Transverse colon (tissue), 4 donors: ENCODE measurements around the gene ARHGAP8. TPM values are rescaled to one million over a fixed set of nuclear protein-coding genes. Genes with fewer than 3 reads are reported as not detected.
"Not testable (repeated sequence)": the region's sequence is repeated elsewhere in the genome, so short reads cannot be mapped to it uniquely, and the experiment has no call there.

Experiments
- DNase-seq: peaks from one replicate; pipeline ENCODE4 v3.0.0-alpha.2; 2019
- H3K27ac ChIP-seq, 4 donors: fragments of 200-600 bp; sonication (generic); 2 replicates each; pipeline ENCODE4 v1.5.1; 2016 to 2018; ENCODE audit warnings: inconsistent platforms in 4 of 4
- H3K27me3 ChIP-seq: fragments of 200-600 bp; sonication (generic); 2 replicates; pipeline ENCODE4 v1.5.1; 2017; ENCODE audit warnings: inconsistent platforms
- H3K36me3 ChIP-seq, 4 donors: fragments of 200-600 bp; sonication (generic); 2 replicates each; pipeline ENCODE4 v1.5.1; 2017 to 2019; ENCODE audit warnings: inconsistent platforms in 4 of 4
- H3K4me1 ChIP-seq, 4 donors: fragments of 200-600 bp; sonication (generic); 2 replicates each; pipeline ENCODE4 v1.5.1; 2017 to 2020; ENCODE audit warnings: inconsistent platforms in 4 of 4
- H3K4me3 ChIP-seq, 4 donors: fragments of 200-600 bp; sonication (generic); 1 replicate in 1 of 4; 2 replicates in 3 of 4; pipeline versions ENCODE4 v1.5.1 to v1.6.1; 2017 to 2019; ENCODE audit warnings: inconsistent platforms in 4 of 4
- H3K9me3 ChIP-seq, 2 donors: fragments of 200-600 bp; sonication (generic); 2 replicates each; pipeline ENCODE4 v1.5.1; 2017 to 2019; ENCODE audit warnings: inconsistent platforms in 2 of 2
- CTCF ChIP-seq, 5 experiments: fragments of 200-600 bp in 3 of 5; fragments of 450-650 bp in 2 of 5; sonication (generic) in 3 of 5; IDR thresholded peaks; 1 replicate in 2 of 5; 2 replicates in 3 of 5; pipeline ENCODE4 v1.5.1; 2016 to 2017; ENCODE audit warnings: antibody characterized with exemption in 5 of 5, inconsistent platforms in 3 of 5, mild to moderate bottlenecking in 2 of 5, moderate library complexity in 1 of 5
- EP300 ChIP-seq: sonication (generic); formaldehyde crosslinking; IDR thresholded peaks from one replicate; pipeline ENCODE4 v1.6.1; 2017; ENCODE audit warnings: antibody characterized with exemption, low read depth
- POLR2A ChIP-seq: fragments of 450-650 bp; IDR thresholded peaks from one replicate; pipeline ENCODE4 v1.6.1; 2016; ENCODE audit warnings: antibody characterized with exemption, mild to moderate bottlenecking, moderate library complexity
- POLR2AphosphoS5 ChIP-seq, 3 donors: sonication (generic); formaldehyde crosslinking; IDR thresholded peaks; one replicate each; pipeline ENCODE4 v1.6.1; 2016; ENCODE audit warnings: antibody characterized with exemption in 3 of 3
- WGBS, 2 donors: methylation state at CpG; one replicate each; pipeline ENCODE4 v1.1.5; 2018; ENCODE audit warnings: low coverage in 1 of 2; 5-methylcytosine and 5-hydroxymethylcytosine counted together
- in situ Hi-C, 4 donors: fragments of 200-750 bp; cut with MboI; loops; one replicate each; pipeline versions ENCODE4 v1.15.0 to v1.15.1; 2017; ENCODE audit warnings: low sequenced_read_pairs in 3 of 4, low pct_ligation_motif_present in 1 of 4, low pct_unique_long_range_greater_than_20kb in 1 of 4
- intact Hi-C: fragments of 100-400 bp; cut with DNase I; formaldehyde crosslinking; loops from one replicate; pipeline ENCODE4 v1.15.1; 2023; ENCODE audit warnings: low total_unique reads
- total RNA-seq, 4 donors: library from RNA; depleted of rRNA; stranded (reverse); fragments of >200 nt; gene quantifications; one replicate each; pipeline ENCODE4 v1.1.0, GENCODE V29; 2016

The ARHGAP8 gene
- total RNA-seq, 4 donors from 2014 or later: 28.6 to 51.5 (median 31.5) TPM

DNA sequence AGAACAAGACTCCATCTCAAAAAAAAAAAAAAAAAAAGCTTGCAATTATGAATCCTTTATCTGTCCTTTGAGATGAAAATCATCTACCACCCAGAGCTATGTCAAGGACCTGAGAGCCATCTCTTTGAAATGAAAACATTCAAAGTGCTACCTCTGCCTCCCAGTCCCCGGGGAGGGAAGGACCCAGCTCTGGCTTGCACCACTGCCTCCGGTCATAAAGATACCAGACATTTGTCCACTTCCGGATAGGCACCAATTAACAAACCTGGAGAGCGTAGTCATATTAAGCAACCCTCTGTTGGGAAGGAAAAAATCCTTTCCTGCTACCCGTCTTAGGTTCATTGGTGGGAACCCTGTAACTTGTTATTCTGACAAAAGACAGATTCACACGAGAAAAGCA lies 98.6 kb downstream of the ARHGAP8 start:
- no peak overlapping the region for H3K27ac ChIP-seq
- H3K36me3 ChIP-seq: no peaks in the 10 kb centered on the region
- no peak overlapping the region for H3K4me3 ChIP-seq
- intact Hi-C loops (no loop called here), in situ Hi-C loops (no loop called here)
- H3K4me1 ChIP-seq: no peaks in the 10 kb centered on the region
- TF ChIP-seq POLR2A (no peak), POLR2AphosphoS5 (IDR thresholded peaks at IDR 0.05) (no peak), EP300 (no peak), CTCF (IDR thresholded peaks at IDR 0.05) (no peak)
- H3K9me3 ChIP-seq: no peaks in the 10 kb centered on the region
- no peaks in the 10 kb centered on the region for H3K27me3 ChIP-seq
- DNase-seq: no peak
- 74 to 100% methylated on average over 2 to 6 of the region's 6 CpGs for WGBS, 2 donors

- H3K4me3 ChIP-seq, H3K9me3 ChIP-seq, H3K27ac ChIP-seq, H3K27me3 ChIP-seq, H3K36me3 ChIP-seq, DNase-seq, H3K4me1 ChIP-seq, intact Hi-C loops, in situ Hi-C loops: not testable (repeated sequence)
- 70 to 91% methylated on average over 2 to 8 of the region's 8 CpGs for WGBS, 2 donors
These were observed 102.3 kb downstream of the ARHGAP8 start for GRCh38 chr22:44854641-44855040.

GRCh38 chr22:44855855-44856254 lies 103.5 kb downstream of the ARHGAP8 start:
- in situ Hi-C loops: no loop called here
- Histone ChIP-seq H3K4me1 (no peaks in the 10 kb centered on the region), H3K4me3 (no peak overlapping the region), H3K36me3 (no peaks in the 10 kb centered on the region), H3K27me3 (no peaks in the 10 kb centered on the region), H3K9me3 (no peaks in the 10 kb centered on the region), H3K27ac (no peak overlapping the region)
- intact Hi-C loops: no loop called here
- 92 to 94% methylated on average over 5 of the region's 5 CpGs for WGBS, 2 donors
- no peak for DNase-seq
- TF ChIP-seq POLR2A (no peak), EP300 (no peak), POLR2AphosphoS5 (IDR thresholded peaks at IDR 0.05) (no peak), CTCF (IDR thresholded peaks at IDR 0.05) (no peak)

- WGBS, 2 donors: 44% methylated on average over 7 of the region's 7 CpGs; no CpG with 5 or more reads in 1 of the 2 donors
- H3K9me3 ChIP-seq, intact Hi-C loops, H3K36me3 ChIP-seq, H3K27ac ChIP-seq, H3K4me3 ChIP-seq, H3K27me3 ChIP-seq, H3K4me1 ChIP-seq, in situ Hi-C loops: not testable (repeated sequence)
- peak; percentile 53 for DNase-seq
These were observed 106.4 kb downstream of the ARHGAP8 start for GRCh38 chr22:44858819-44859218.

- Histone ChIP-seq H3K4me1 (no peaks in the 10 kb centered on the region), H3K4me3 (no peak overlapping the region), H3K27ac (no peak overlapping the region), H3K9me3 (no peaks in the 10 kb centered on the region), H3K36me3 (no peaks in the 10 kb centered on the region), H3K27me3 (no peaks in the 10 kb centered on the region)
- in situ Hi-C loops (no loop called here), intact Hi-C loops (no loop called here)
- no peak for DNase-seq
- 92% methylated on average over 12 of the region's 13 CpGs; no CpG with 5 or more reads in 1 of the 2 donors for WGBS, 2 donors
- TF ChIP-seq EP300: no peak
- TF ChIP-seq CTCF (IDR thresholded peaks at IDR 0.05): no peak
- TF ChIP-seq POLR2AphosphoS5 (IDR thresholded peaks at IDR 0.05): no peak
- TF ChIP-seq POLR2A: no peak
These were observed 107.3 kb downstream of the ARHGAP8 start for GRCh38 chr22:44859641-44860040.
